GM12878 (cell line): Measurements from ENCODE around the gene MST1. TPM values are rescaled to one million over a fixed set of nuclear protein-coding genes. Genes with fewer than 3 reads are reported as not detected.

ENCODE experiments used
- ATAC-seq: fragments of 200-7000 bp; cut with Tn5 transposase; 3 replicates; pipeline ENCODE4 v1.9.1; 2020; ENCODE audit warnings: mild to moderate bottlenecking, moderate library complexity
- BruUV-seq: library from RNA; stranded (reverse); fragments of 400-500 nt; replicated peaks from 2 replicates; lab custom pipeline; 2021; lab: Mats Ljungman, UMichigan
- CTCF ChIA-PET: fragments of 300-600 bp; sonication (Branson Sonifier 250); formaldehyde crosslinking; extraction: SDS; loops from one replicate; lab custom pipeline; 2021; ENCODE audit warnings: inconsistent platforms; lab: Yijun Ruan, JAX
- POLR2A ChIA-PET: fragments of 350-600 bp; formaldehyde crosslinking; extraction: SDS; loops from one replicate; lab custom pipeline; 2021; ENCODE audit warnings: inconsistent platforms; lab: Charles Lee
- RAD21 ChIA-PET: fragments of 300-600 bp; sonication (Branson Sonifier 250); formaldehyde crosslinking; loops from one replicate; lab custom pipeline; 2023; ENCODE audit warnings: antibody characterized with exemption; ENCODE audit not compliant: unreplicated experiment; lab: Charles Lee
- SMC1A ChIA-PET: fragments of 300-600 bp; sonication (Branson Sonifier 250); formaldehyde crosslinking; loops from one replicate; lab custom pipeline; 2023; ENCODE audit not compliant: unreplicated experiment, uncharacterized antibody; lab: Charles Lee
- DNase-seq: peaks from one replicate; pipeline ENCODE4 v3.0.0-alpha.2; 2011; ENCODE audit warnings: low read depth, low spot score
- FAIRE-seq: peaks from 3 replicates; lab custom pipeline; 2011; peaks lifted over from hg19 to GRCh38; lab: Jason Lieb, UNC
- H2AFZ ChIP-seq: 2 replicates; pipeline ENCODE4 v1.6.0; 2011; ENCODE audit warnings: low read depth, low read length, control low read depth; ENCODE audit not compliant: control insufficient read depth
- H3K27ac ChIP-seq: 2 replicates; pipeline ENCODE4 v1.5.1; 2011; ENCODE audit warnings: control low read depth; ENCODE audit not compliant: control insufficient read depth, insufficient read depth
- H3K27me3 ChIP-seq, 2 experiments: replicated peaks in 1 of 2; 2 replicates each; pipeline versions ENCODE4 v1.6.0 to v1.6.1; 2011; ENCODE audit warnings: low read length in 1 of 2; ENCODE audit not compliant: control insufficient read depth in 2 of 2, insufficient read depth in 2 of 2
- H3K36me3 ChIP-seq, 2 experiments: 2 replicates each; pipeline ENCODE4 v1.5.1; 2011; ENCODE audit warnings: low read length in 1 of 2; ENCODE audit not compliant: control insufficient read depth in 2 of 2, insufficient read depth in 2 of 2
- H3K4me1 ChIP-seq: 2 replicates; pipeline ENCODE4 v1.6.1; 2011; ENCODE audit warnings: mild to moderate bottlenecking, low read length, moderate library complexity, mixed read lengths; ENCODE audit not compliant: control insufficient read depth, insufficient read depth
- H3K4me2 ChIP-seq: 2 replicates; pipeline ENCODE4 v1.6.0; 2011; ENCODE audit warnings: control low read depth; ENCODE audit not compliant: control insufficient read depth, insufficient read depth
- H3K4me3 ChIP-seq: fragments of 200-600 bp; sonication (generic); 2 replicates; pipeline ENCODE4 v1.5.1; 2016
- H3K79me2 ChIP-seq: 2 replicates; pipeline ENCODE4 v1.6.0; 2011; ENCODE audit warnings: low read length; ENCODE audit not compliant: control insufficient read depth, insufficient read depth
- H3K9ac ChIP-seq: 2 replicates; pipeline ENCODE4 v1.8.0; 2011; ENCODE audit warnings: low read length, control low read depth, mixed read lengths; ENCODE audit not compliant: control insufficient read depth, insufficient read depth
- H3K9me3 ChIP-seq: replicated peaks from 3 replicates; pipeline ENCODE4 v1.5.1; 2011; ENCODE audit warnings: mild to moderate bottlenecking, low read length; ENCODE audit not compliant: control insufficient read depth, insufficient read depth
- H4K20me1 ChIP-seq: 2 replicates; pipeline ENCODE4 v1.6.0; 2011; ENCODE audit not compliant: control insufficient read depth, insufficient read depth
- DPF2 ChIP-seq: fragments of 450-650 bp; IDR thresholded peaks from 2 replicates; pipeline ENCODE4 v1.6.1; 2017; ENCODE audit warnings: mild to moderate bottlenecking
- FOXM1 ChIP-seq: IDR thresholded peaks from 2 replicates; pipeline ENCODE4 v1.6.1; 2012; ENCODE audit warnings: low read depth, mild to moderate bottlenecking, inconsistent platforms, low read length, moderate library complexity
- JUND ChIP-seq: IDR thresholded peaks from 2 replicates; pipeline ENCODE4 v1.6.1; 2012; ENCODE audit warnings: low read depth, mild to moderate bottlenecking, low read length, improper control_type of control experiment, moderate library complexity
- LARP7 ChIP-seq: fragments of 450-650 bp; IDR thresholded peaks from 2 replicates; pipeline ENCODE4 v1.6.1; 2017; ENCODE audit warnings: mild to moderate bottlenecking
- NFIC ChIP-seq: IDR thresholded peaks from 2 replicates; pipeline ENCODE4 v1.6.1; 2012; ENCODE audit warnings: low read depth, mild to moderate bottlenecking, inconsistent platforms, low read length, moderate library complexity
- NKRF ChIP-seq: fragments of 450-650 bp; conservative IDR thresholded peaks from 2 replicates; pipeline ENCODE4 v1.6.1; 2017; ENCODE audit warnings: mild to moderate bottlenecking, moderate library complexity
- NR2C1 ChIP-seq: fragments of 450-650 bp; IDR thresholded peaks from 2 replicates; pipeline ENCODE4 v1.6.1; 2017; ENCODE audit warnings: antibody characterized with exemption, mild to moderate bottlenecking, moderate library complexity
- NR2C2 ChIP-seq: IDR thresholded peaks from 2 replicates; pipeline ENCODE4 v1.6.1; 2011; ENCODE audit warnings: borderline replicate concordance, low read depth; ENCODE audit not compliant: control insufficient read depth, insufficient read length
- NRF1 ChIP-seq: conservative IDR thresholded peaks from 2 replicates; pipeline ENCODE4 v1.6.1; 2011; ENCODE audit warnings: mild to moderate bottlenecking, low read depth, low read length, improper control_type of control experiment
- POLR2AphosphoS2 ChIP-seq: IDR thresholded peaks from 2 replicates; pipeline ENCODE4 v1.6.1; 2011; ENCODE audit warnings: low read depth, mild to moderate bottlenecking, low read length, improper control_type of control experiment, moderate library complexity
- RFX5 ChIP-seq: IDR thresholded peaks from 2 replicates; pipeline ENCODE4 v1.6.1; 2011; ENCODE audit warnings: low read depth, low read length, improper control_type of control experiment
- SMAD1 ChIP-seq: fragments of 450-650 bp; IDR thresholded peaks from 2 replicates; pipeline ENCODE4 v1.6.1; 2018; ENCODE audit warnings: mild to moderate bottlenecking, low read depth; ENCODE audit not compliant: partially characterized antibody
- SREBF1 ChIP-seq: IDR thresholded peaks from 2 replicates; pipeline ENCODE4 v1.6.1; 2012; ENCODE audit warnings: mild to moderate bottlenecking, low read length
- SUZ12 ChIP-seq: fragments of 200-600 bp; sonication (generic); IDR thresholded peaks from one replicate; pipeline ENCODE4 v1.6.1; 2018; ENCODE audit warnings: antibody characterized with exemption, mild to moderate bottlenecking; ENCODE audit not compliant: unreplicated experiment
- TARDBP ChIP-seq: IDR thresholded peaks from 2 replicates; pipeline ENCODE4 v1.6.1; 2016; ENCODE audit warnings: borderline replicate concordance
- TCF12 ChIP-seq: IDR thresholded peaks from 2 replicates; pipeline ENCODE4 v1.6.1; 2011; ENCODE audit warnings: low read depth, mild to moderate bottlenecking, low read length
- ZNF217 ChIP-seq: fragments of 450-650 bp; IDR thresholded peaks from 2 replicates; pipeline ENCODE4 v1.6.1; 2017; ENCODE audit warnings: antibody characterized with exemption, mild to moderate bottlenecking
- ZNF24 ChIP-seq: fragments of 450-650 bp; IDR thresholded peaks from 2 replicates; pipeline ENCODE4 v1.6.1; 2017; ENCODE audit warnings: antibody characterized with exemption, mild to moderate bottlenecking
- ZZZ3 ChIP-seq: IDR thresholded peaks from 2 replicates; pipeline ENCODE4 v1.6.1; 2011; ENCODE audit warnings: low read depth; ENCODE audit not compliant: control insufficient read depth, insufficient read length
- WGBS: methylation state at CpG from one replicate; pipeline ENCODE4 v1.1.6; 2016; ENCODE audit warnings: low lambda C conversion rate; ENCODE audit not compliant: insufficient replicate concordance, insufficient coverage; ENCODE audit errors: missing lambda C conversion rate; 5-methylcytosine and 5-hydroxymethylcytosine counted together
- in situ Hi-C: fragments of 300-500 bp; cut with MboI; formaldehyde crosslinking; loops from 9 replicates; pipeline ENCODE4 v1.14.3; 2018; ENCODE audit warnings: mixed read lengths
- intact Hi-C: fragments of 100-400 bp; cut with micrococcal nuclease; formaldehyde crosslinking; loops from one replicate; pipeline ENCODE4 v1.14.2; 2022; ENCODE audit not compliant: unreplicated experiment
- polyA plus RNA-seq, 11 experiments: library from polyadenylated mRNA; depleted of rRNA in 4 of 11; unstranded in 6 of 11; stranded (reverse) in 5 of 11; fragments of >200 nt; fragmentation: Nextera tagmentation in 4 of 11; fragmentation: Illumina TruSeq in 1 of 11; extraction: Ambion mirVana in 4 of 11; extraction: Trizol in 1 of 11; gene quantifications; 1 replicate in 1 of 11; 2 replicates in 10 of 11; pipeline versions ENCODE4 v1.2.1 to v1.2.3, GENCODE V29; 2011 to 2016; ENCODE audit warnings: inconsistent platforms in 2 of 11, missing spikeins in 2 of 11, low read depth in 1 of 11
- total RNA-seq, 4 experiments: library from RNA; depleted of rRNA in 3 of 4; stranded (reverse); fragments of >200 nt in 3 of 4; fragmentation: Illumina TruSeq in 1 of 4; extraction: Trizol in 1 of 4; gene quantifications; 2 replicates each; pipeline versions ENCODE4 v1.2.1 to v1.2.3, GENCODE V29; 2013 to 2021
- TF ChIP-seq, protein P1 (sequence below): IDR thresholded peaks from 2 replicates; pipeline ENCODE4 v1.6.1; 2011; ENCODE audit warnings: low read depth, mild to moderate bottlenecking, low read length, moderate library complexity, borderline replicate concordance; ENCODE audit errors: extremely low read depth
- TF ChIP-seq, protein P2 (sequence below): IDR thresholded peaks from 2 replicates; pipeline ENCODE4 v1.6.1; 2011; ENCODE audit warnings: low read depth, low read length, improper control_type of control experiment, borderline replicate concordance

Gene MST1
- total and polyA plus RNA-seq, 10 of the 15 experiments (the other 5 are each of a cell fraction or from before 2014, with no cell fraction given) = 1.2 to 25.5 (median 4.1) TPM

- intact Hi-C loops = loop anchor here (5.0 to 10.0 kb wide), 2 partner anchors 222 to 649 kb away; partner anchors contain the start of genes IMPDH2 and NDUFAF3
- ATAC-seq (peak; percentile 91), DNase-seq (peak; percentile 95), FAIRE-seq (peak; percentile 99)
- peak within 1 kb of the TSS; percentile 78 for H2AFZ ChIP-seq
- peak within 1 kb of the TSS; percentile 99 for H3K4me2 ChIP-seq
- peak within 1 kb of the TSS; percentile 86 for H3K27ac ChIP-seq
- ChIA-PET RAD21 (interaction anchor here (3.2 to 3.3 kb wide), 2 partner anchors 134 to 137 kb away, joined by 18 to 89 read pairs; no protein-coding TSS in a partner anchor), SMC1A (interaction anchor here (0.9 to 3.3 kb wide), 3 partner anchors 121 to 135 kb away, joined by 3 to 86 read pairs (median 3); no protein-coding TSS in a partner anchor), CTCF (interaction anchor here (0.8 to 5.3 kb wide), 3 partner anchors 11 to 135 kb away, joined by 3 to 210 read pairs (median 4); no protein-coding TSS in a partner anchor), POLR2A (interaction anchor here (0.5 to 1.8 kb wide), 4 partner anchors 134 to 665 kb away, joined by 3 to 9 read pairs (median 4); no protein-coding TSS in a partner anchor)
- in situ Hi-C loops = loop anchor here (10.0 kb wide), 1 partner anchor 139 kb away; no protein-coding TSS in a partner anchor
- no peaks in the 10 kb centered on the region for H4K20me1 ChIP-seq
- WGBS = under 1% methylated on average over 50 of the region's 71 CpGs
- H3K9me3 ChIP-seq = no peaks in the 10 kb centered on the region
- H3K27me3 ChIP-seq = no peaks in the 10 kb centered on the region
- peak within 1 kb of the TSS; percentile 90 for H3K9ac ChIP-seq
- peaks cover 10% of the 10 kb centered on the region for H3K4me1 ChIP-seq
- no TSS peak for BruUV-seq
- peaks cover 3 to 11% of the 10 kb centered on the region in 2 experiments for H3K36me3 ChIP-seq
- H3K4me3 ChIP-seq = peak within 1 kb of the TSS; percentile 94
- H3K79me2 ChIP-seq = peaks cover 20% of the 10 kb centered on the region
- no peak for TF ChIP-seq NR2C2
- no peak; the same call in none of the 2 replicates for TF ChIP-seq DPF2
- TF ChIP-seq JUND = 0 out of 2 replicates have a peak, but pooled peaks have one; percentile 4
- no peak for TF ChIP-seq SUZ12
- TF ChIP-seq RFX5 = peak; percentile 50; the same call in 1 of the 2 replicates
- TF ChIP-seq SREBF1 = no peak
- TF ChIP-seq, protein P1, sequence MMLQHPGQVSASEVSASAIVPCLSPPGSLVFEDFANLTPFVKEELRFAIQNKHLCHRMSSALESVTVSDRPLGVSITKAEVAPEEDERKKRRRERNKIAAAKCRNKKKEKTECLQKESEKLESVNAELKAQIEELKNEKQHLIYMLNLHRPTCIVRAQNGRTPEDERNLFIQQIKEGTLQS = no peak
- no peak for TF ChIP-seq LARP7
- peak; percentile 15; the same call in 1 of the 2 replicates for TF ChIP-seq NRF1
- TF ChIP-seq POLR2AphosphoS2 = peak; percentile 68; the same call in 1 of the 2 replicates
- no peak for TF ChIP-seq ZZZ3
- TF ChIP-seq, protein P2, sequence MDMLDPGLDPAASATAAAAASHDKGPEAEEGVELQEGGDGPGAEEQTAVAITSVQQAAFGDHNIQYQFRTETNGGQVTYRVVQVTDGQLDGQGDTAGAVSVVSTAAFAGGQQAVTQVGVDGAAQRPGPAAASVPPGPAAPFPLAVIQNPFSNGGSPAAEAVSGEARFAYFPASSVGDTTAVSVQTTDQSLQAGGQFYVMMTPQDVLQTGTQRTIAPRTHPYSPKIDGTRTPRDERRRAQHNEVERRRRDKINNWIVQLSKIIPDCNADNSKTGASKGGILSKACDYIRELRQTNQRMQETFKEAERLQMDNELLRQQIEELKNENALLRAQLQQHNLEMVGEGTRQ = no peak
- no peak for TF ChIP-seq SMAD1
- no peak for TF ChIP-seq TARDBP
- TF ChIP-seq NKRF = peak; percentile 93; the same call in 1 of the 2 replicates
- no peak for TF ChIP-seq FOXM1
- TF ChIP-seq NFIC = no peak
- TF ChIP-seq ZNF217 = no peak
- TF ChIP-seq TCF12 = peak; percentile 6; the same call in 1 of the 2 replicates
- TF ChIP-seq NR2C1 = peak; percentile 33; the same call in 1 of the 2 replicates
- TF ChIP-seq ZNF24 = no peak
Observed at GRCh38 chr3:49673715-49674496, 15.4 kb downstream of the MST1 start, which contains the start of gene APEH. Gene APEH (plus strand): TSS chr3:49674351. CDS start chr3:49674402, 51 bp downstream.
